Measurements from ENCODE around the gene SMG6.

GRCh38 chr17:2180768-2181167 is 122.8 kb downstream of the SMG6 start:
- TF ChIP-seq FOS (IDR thresholded peaks at IDR 0.05; ENCODE audit: low read depth, low read length) (no peak), CTCF (conservative IDR thresholded peaks at IDR 0.05; ENCODE audit: low read depth, low read length) (no peak), MAZ (IDR thresholded peaks at IDR 0.05; ENCODE audit: borderline replicate concordance, low read depth, low read length) (no peak), ELK1 (IDR thresholded peaks at IDR 0.05; ENCODE audit: borderline replicate concordance, low read depth, low read length) (no peak), BHLHE40 (IDR thresholded peaks at IDR 0.05; ENCODE audit: low read depth, low read length) (no peak), RCOR1 (IDR thresholded peaks at IDR 0.05; ENCODE audit: insufficient replicate concordance, low read length) (no peak), POLR2A (IDR thresholded peaks at IDR 0.05; ENCODE audit: low read depth, low read length) (no peak), NFE2L2 (IDR thresholded peaks at IDR 0.05; ENCODE audit: low read depth, low read length) (no peak), USF2 (IDR thresholded peaks at IDR 0.05; ENCODE audit: low read depth, low read length) (no peak), MAFK (IDR thresholded peaks at IDR 0.05; ENCODE audit: low read depth, low read length) (no peak), SMC3 (IDR thresholded peaks at IDR 0.05; ENCODE audit: low read depth, low read length) (no peak), CEBPB (IDR thresholded peaks at IDR 0.05; ENCODE audit: low read depth, low read length) (no peak), RAD21 (IDR thresholded peaks at IDR 0.05; ENCODE audit: low read length) (no peak)
